Effector memory CD8-positive, alpha-beta T cell (primary cell): Measurements from ENCODE around the gene GPR83.

Experiments used
- ATAC-seq: fragments of 150-1000 bp; cut with Tn5 transposase; replicated peaks from 2 replicates; pipeline ENCODE4 v1.10.0; 2021; ENCODE audit warnings: mild to moderate bottlenecking, moderate library complexity
- DNase-seq, 3 experiments: peaks; one replicate each; pipeline ENCODE4 v3.0.0; 2021
- H3K27ac Mint-ChIP-seq, 2 donors: one replicate each; pipeline ENCODE4 v1.8.0; 2022; ENCODE audit warnings: mild to moderate bottlenecking in 2 of 2, mixed read lengths in 2 of 2, moderate library complexity in 2 of 2
- H3K27me3 Mint-ChIP-seq, 2 donors: one replicate each; pipeline ENCODE4 v1.8.0; 2022; ENCODE audit warnings: mixed read lengths in 2 of 2
- H3K36me3 Mint-ChIP-seq: one replicate; pipeline ENCODE4 v1.8.0; 2022; ENCODE audit warnings: mild to moderate bottlenecking, moderate library complexity, mixed read lengths; ENCODE audit not compliant: insufficient read depth
- H3K4me1 Mint-ChIP-seq, 2 donors: one replicate each; pipeline ENCODE4 v1.8.0; 2022; ENCODE audit warnings: low read depth in 2 of 2, mixed read lengths in 2 of 2
- H3K4me3 Mint-ChIP-seq, 2 donors: one replicate each; pipeline ENCODE4 v1.8.0; 2022; ENCODE audit warnings: mild to moderate bottlenecking in 2 of 2, mixed read lengths in 2 of 2, moderate library complexity in 2 of 2
- H3K9me3 Mint-ChIP-seq, 2 donors: one replicate each; pipeline ENCODE4 v1.8.0; 2022; ENCODE audit warnings: mixed read lengths in 2 of 2

The GPR83 gene

DNA sequence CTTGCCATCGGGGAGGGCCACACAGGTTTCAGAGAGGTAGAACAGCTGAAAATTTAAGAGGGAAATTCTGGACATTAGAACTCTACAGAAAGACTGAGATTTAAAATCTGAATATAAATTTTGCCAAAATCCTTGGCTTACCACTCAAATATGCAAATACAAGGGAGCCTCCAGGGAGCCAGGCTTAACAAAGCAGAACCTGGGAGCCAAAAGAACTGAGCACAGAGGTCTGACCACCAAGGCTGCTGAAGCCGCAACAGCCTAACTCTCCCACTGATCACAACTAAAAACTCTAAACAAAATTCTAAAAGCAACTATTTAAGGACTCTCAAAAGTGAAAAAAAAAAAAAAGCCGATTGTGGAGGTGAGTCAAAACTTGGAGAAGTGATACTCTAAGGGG lies 62.6 kb downstream of the GPR83 start:
- Mint-ChIP-seq H3K27me3 (peaks cover 24 to 31% of the 10 kb centered on the region in 2 donors), H3K9me3 (no peaks in the 10 kb centered on the region), H3K4me1 (no peaks in the 10 kb centered on the region), H3K36me3 (peaks cover 3% of the 10 kb centered on the region), H3K27ac (no peak overlapping the region), H3K4me3 (no peak overlapping the region)
- DNase-seq (no peak), ATAC-seq (no peak)

DNA sequence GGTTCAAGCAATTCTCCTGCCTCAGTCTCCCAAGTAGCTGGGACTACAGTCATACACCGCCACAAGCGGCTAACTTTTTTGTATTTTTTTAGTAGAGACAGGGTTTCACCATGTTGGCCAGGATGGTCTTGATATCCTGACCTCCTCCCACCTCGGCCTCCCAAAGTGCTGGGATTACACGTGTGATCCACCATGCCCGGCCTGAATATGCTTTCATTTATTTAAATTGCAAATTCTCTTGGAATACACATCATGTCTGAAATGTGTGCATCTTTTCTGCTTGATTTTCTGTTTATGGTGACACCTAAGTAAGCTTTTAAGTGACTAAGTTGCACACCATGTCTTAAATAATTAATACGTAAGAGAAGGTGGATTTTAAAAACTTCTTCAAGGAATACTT lies 65.2 kb downstream of the GPR83 start:
- no peaks in the 10 kb centered on the region for H3K36me3 Mint-ChIP-seq
- H3K4me3 Mint-ChIP-seq = no peak overlapping the region
- no peaks in the 10 kb centered on the region for H3K9me3 Mint-ChIP-seq
- DNase-seq = no peak
- ATAC-seq = no peak
- H3K27ac Mint-ChIP-seq = no peak overlapping the region
- peaks cover 27 to 44% of the 10 kb centered on the region in 2 donors for H3K27me3 Mint-ChIP-seq
- no peaks in the 10 kb centered on the region for H3K4me1 Mint-ChIP-seq

DNA sequence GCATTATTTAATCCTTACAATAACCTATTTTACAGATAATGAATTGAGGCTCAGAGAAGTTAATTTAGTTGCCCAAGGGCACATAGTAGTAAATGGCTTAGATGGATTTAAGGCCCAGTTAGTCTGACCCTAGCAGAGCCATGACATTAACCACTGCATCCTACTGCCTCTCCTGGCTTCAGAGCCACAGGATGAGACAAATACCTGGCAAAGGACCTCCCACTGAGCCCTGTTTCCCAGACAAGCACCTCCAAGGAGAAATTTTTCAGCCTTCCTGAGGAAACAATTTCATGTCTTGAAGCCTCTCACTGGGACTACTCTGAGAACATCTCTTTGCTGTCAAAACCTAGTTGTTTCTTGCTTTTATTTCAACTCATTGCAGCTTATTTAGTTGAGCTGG lies 68.4 kb downstream of the GPR83 start:
- Mint-ChIP-seq H3K27ac (no peak overlapping the region), H3K9me3 (no peaks in the 10 kb centered on the region), H3K4me1 (no peaks in the 10 kb centered on the region), H3K4me3 (no peak overlapping the region), H3K27me3 (peaks cover 26 to 46% of the 10 kb centered on the region in 2 donors), H3K36me3 (no peaks in the 10 kb centered on the region)
- no peak for ATAC-seq
- no peak for DNase-seq

DNA sequence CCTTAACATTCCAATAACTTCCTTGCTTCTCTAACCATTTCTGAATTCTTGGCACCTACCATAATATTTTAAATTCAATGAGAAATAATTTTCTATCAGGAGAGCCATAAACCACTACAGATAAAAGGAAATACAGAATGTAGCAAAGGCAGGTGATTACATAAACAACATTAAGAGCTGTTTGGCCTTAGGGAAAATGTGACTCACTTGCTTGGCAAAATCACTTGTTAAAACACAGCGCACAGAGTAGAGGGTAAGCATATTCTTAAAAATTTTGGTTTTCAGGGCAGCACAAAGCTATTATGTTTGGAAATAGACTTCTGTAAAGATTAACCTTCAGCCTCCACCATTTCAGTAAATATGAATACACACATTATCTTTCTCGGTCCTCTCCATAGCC lies 70.4 kb downstream of the GPR83 start:
- DNase-seq = no peak
- H3K27me3 Mint-ChIP-seq = peaks cover 10 to 26% of the 10 kb centered on the region in 2 donors
- H3K36me3 Mint-ChIP-seq = no peaks in the 10 kb centered on the region
- H3K4me1 Mint-ChIP-seq = no peaks in the 10 kb centered on the region
- ATAC-seq = no peak
- H3K27ac Mint-ChIP-seq = no peak overlapping the region
- no peaks in the 10 kb centered on the region for H3K9me3 Mint-ChIP-seq
- H3K4me3 Mint-ChIP-seq = no peak overlapping the region

DNA sequence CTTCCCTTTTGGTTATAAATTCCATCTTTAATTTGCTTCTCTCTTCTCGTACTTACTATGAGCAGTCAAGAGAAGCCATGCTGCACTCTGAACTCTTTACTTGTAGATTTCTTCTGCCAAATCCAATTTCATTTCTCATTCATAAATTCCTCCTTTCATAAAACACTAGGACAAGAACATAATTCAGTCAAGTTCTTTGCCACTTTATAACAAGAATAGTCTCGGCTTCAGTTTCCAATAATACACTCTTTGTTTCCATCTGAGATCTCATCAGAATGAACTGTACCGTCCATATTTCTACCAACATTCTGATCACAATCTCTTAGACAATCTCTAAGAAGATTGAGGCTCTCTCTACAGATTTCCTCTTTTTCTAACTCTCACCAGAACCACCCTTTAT lies 71.7 kb downstream of the GPR83 start:
- no peak overlapping the region for H3K27ac Mint-ChIP-seq
- ATAC-seq (no peak), DNase-seq (no peak)
- no peaks in the 10 kb centered on the region for H3K9me3 Mint-ChIP-seq
- no peak overlapping the region for H3K4me3 Mint-ChIP-seq
- H3K36me3 Mint-ChIP-seq = no peaks in the 10 kb centered on the region
- peaks cover 10 to 26% of the 10 kb centered on the region in 2 donors for H3K27me3 Mint-ChIP-seq
- H3K4me1 Mint-ChIP-seq = no peaks in the 10 kb centered on the region

DNA sequence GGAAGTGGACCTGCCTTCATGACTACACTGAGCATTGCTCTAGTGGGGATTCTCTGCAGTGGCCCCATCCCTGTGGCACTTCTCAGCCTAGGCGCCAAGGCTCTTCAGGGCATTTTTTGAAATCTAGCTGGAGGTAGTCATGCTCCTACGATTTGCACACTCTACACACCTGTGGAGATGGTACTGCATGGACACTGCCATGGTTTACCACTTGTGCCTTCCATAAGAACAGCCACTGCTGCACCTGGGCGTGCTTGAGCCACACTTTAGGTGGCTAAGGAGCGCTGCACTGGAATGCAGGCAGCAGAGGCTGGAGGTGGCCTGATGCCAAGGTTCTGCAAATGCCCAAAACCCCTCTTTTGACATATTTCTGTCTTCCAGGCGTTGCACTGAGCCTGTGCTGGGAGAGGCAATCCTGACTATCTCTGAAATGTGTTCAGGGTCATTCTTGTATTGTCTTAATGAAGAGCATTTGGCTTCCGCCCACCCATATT lies 72.6 kb downstream of the GPR83 start:
- DNase-seq (no peak), ATAC-seq (no peak)
- Mint-ChIP-seq H3K4me3 (no peak overlapping the region), H3K4me1 (no peaks in the 10 kb centered on the region), H3K9me3 (no peaks in the 10 kb centered on the region), H3K27ac (no peak overlapping the region), H3K27me3 (peaks cover 10 to 26% of the 10 kb centered on the region in 2 donors), H3K36me3 (no peaks in the 10 kb centered on the region)
